HEK293 (cell line): ENCODE measurements around the gene SERINC4.

Source experiments
- ATF2 ChIP-seq: fragments of 450-650 bp; formaldehyde crosslinking; IDR thresholded peaks from 2 replicates; pipeline ENCODE4 v1.5.1; 2016; ENCODE audit warnings: missing biosample characterization, missing genetic modification characterization, low read depth
- BCL11A ChIP-seq: fragments of 450-650 bp; formaldehyde crosslinking; IDR thresholded peaks from 2 replicates; pipeline ENCODE4 v1.5.1; 2016; ENCODE audit warnings: low read depth, missing biosample characterization, missing genetic modification characterization
- BCL6B ChIP-seq: fragments of 450-650 bp; formaldehyde crosslinking; IDR thresholded peaks from 2 replicates; pipeline ENCODE4 v1.5.1; 2017; ENCODE audit warnings: missing biosample characterization, missing genetic modification characterization
- HOXA7 ChIP-seq: sonication (generic); formaldehyde crosslinking; IDR thresholded peaks from 2 replicates; pipeline ENCODE4 v1.8.1; 2022; ENCODE audit warnings: missing genetic modification reagents, borderline replicate concordance
- KLF17 ChIP-seq: fragments of 450-650 bp; formaldehyde crosslinking; IDR thresholded peaks from 2 replicates; pipeline ENCODE4 v1.5.1; 2016; ENCODE audit warnings: missing biosample characterization, missing genetic modification characterization
- OVOL3 ChIP-seq: fragments of 450-650 bp; formaldehyde crosslinking; IDR thresholded peaks from 2 replicates; pipeline ENCODE4 v1.5.1; 2016; ENCODE audit warnings: missing biosample characterization, missing genetic modification characterization
- SALL2 ChIP-seq: fragments of 450-650 bp; formaldehyde crosslinking; IDR thresholded peaks from 2 replicates; pipeline ENCODE4 v1.5.0; 2017; ENCODE audit warnings: missing biosample characterization, mild to moderate bottlenecking, missing genetic modification characterization, borderline replicate concordance
- SCRT2 ChIP-seq: fragments of 450-650 bp; formaldehyde crosslinking; IDR thresholded peaks from 2 replicates; pipeline ENCODE4 v1.5.1; 2016; ENCODE audit warnings: missing biosample characterization, missing genetic modification characterization
- SP3 ChIP-seq: fragments of 450-650 bp; formaldehyde crosslinking; IDR thresholded peaks from 2 replicates; pipeline ENCODE4 v1.5.1; 2016; ENCODE audit warnings: missing biosample characterization, missing genetic modification characterization
- ZBTB1 ChIP-seq: fragments of 450-650 bp; formaldehyde crosslinking; IDR thresholded peaks from 2 replicates; pipeline ENCODE4 v1.5.1; 2016; ENCODE audit warnings: missing biosample characterization, missing genetic modification characterization
- ZBTB10 ChIP-seq: fragments of 450-650 bp; formaldehyde crosslinking; IDR thresholded peaks from 2 replicates; pipeline ENCODE4 v1.5.1; 2016; ENCODE audit warnings: missing biosample characterization, missing genetic modification characterization
- ZBTB49 ChIP-seq: fragments of 450-650 bp; formaldehyde crosslinking; IDR thresholded peaks from 2 replicates; pipeline ENCODE4 v1.5.1; 2016; ENCODE audit warnings: missing biosample characterization, missing genetic modification characterization, low read depth
- ZFP3 ChIP-seq: fragments of 450-650 bp; formaldehyde crosslinking; IDR thresholded peaks from 2 replicates; pipeline ENCODE4 v1.5.1; 2016; ENCODE audit warnings: low read depth, missing biosample characterization, missing genetic modification characterization
- ZNF148 ChIP-seq: fragments of 450-650 bp; formaldehyde crosslinking; IDR thresholded peaks from 2 replicates; pipeline ENCODE4 v1.5.0; 2017; ENCODE audit warnings: missing biosample characterization, missing genetic modification characterization, borderline replicate concordance
- ZNF501 ChIP-seq: fragments of 450-650 bp; formaldehyde crosslinking; IDR thresholded peaks from 2 replicates; pipeline ENCODE4 v1.5.1; 2016; ENCODE audit warnings: missing biosample characterization, missing genetic modification characterization
- ZNF530 ChIP-seq: fragments of 450-650 bp; formaldehyde crosslinking; IDR thresholded peaks from 2 replicates; pipeline ENCODE4 v1.5.1; 2016; ENCODE audit warnings: low read depth, missing biosample characterization, missing genetic modification characterization
- ZNF555 ChIP-seq: fragments of 450-650 bp; formaldehyde crosslinking; conservative IDR thresholded peaks from 2 replicates; pipeline ENCODE4 v1.5.1; 2017; ENCODE audit warnings: missing biosample characterization, mild to moderate bottlenecking, missing genetic modification characterization, inconsistent platforms
- ZNF561 ChIP-seq: fragments of 450-650 bp; IDR thresholded peaks from 2 replicates; pipeline ENCODE4 v1.5.1; 2018; ENCODE audit warnings: missing biosample characterization, missing genetic modification characterization, borderline replicate concordance
- ZNF621 ChIP-seq: fragments of 450-650 bp; formaldehyde crosslinking; IDR thresholded peaks from 2 replicates; pipeline ENCODE4 v1.5.1; 2017; ENCODE audit warnings: missing biosample characterization, missing genetic modification characterization
- ZNF658 ChIP-seq: fragments of 450-650 bp; formaldehyde crosslinking; IDR thresholded peaks from 2 replicates; pipeline ENCODE4; 2016; ENCODE audit warnings: missing biosample characterization, missing genetic modification characterization
- ZNF76 ChIP-seq: fragments of 450-650 bp; formaldehyde crosslinking; IDR thresholded peaks from 2 replicates; pipeline ENCODE4; 2016; ENCODE audit warnings: low read depth, missing biosample characterization, missing genetic modification characterization, borderline replicate concordance
- ZNF768 ChIP-seq: fragments of 450-650 bp; formaldehyde crosslinking; IDR thresholded peaks from 2 replicates; pipeline ENCODE4 v1.5.1; 2018; ENCODE audit warnings: missing biosample characterization, mild to moderate bottlenecking, missing genetic modification characterization
- ZNF777 ChIP-seq: fragments of 450-650 bp; formaldehyde crosslinking; IDR thresholded peaks from 2 replicates; pipeline ENCODE4 v1.5.1; 2017; ENCODE audit warnings: missing biosample characterization, missing genetic modification characterization, borderline replicate concordance
- ZNF785 ChIP-seq: fragments of 450-650 bp; formaldehyde crosslinking; IDR thresholded peaks from 2 replicates; pipeline ENCODE4 v1.5.1; 2016; ENCODE audit warnings: missing biosample characterization, missing genetic modification characterization
- ZNF837 ChIP-seq: fragments of 450-650 bp; formaldehyde crosslinking; IDR thresholded peaks from 2 replicates; pipeline ENCODE4 v1.5.1; 2016; ENCODE audit warnings: missing biosample characterization, missing genetic modification characterization
- ZNF843 ChIP-seq: fragments of 450-650 bp; formaldehyde crosslinking; IDR thresholded peaks from 2 replicates; pipeline ENCODE4 v1.5.1; 2016; ENCODE audit warnings: missing biosample characterization, missing genetic modification characterization
- ZSCAN23 ChIP-seq: fragments of 450-650 bp; formaldehyde crosslinking; IDR thresholded peaks from 2 replicates; pipeline ENCODE4 v1.5.1; 2016; ENCODE audit warnings: missing biosample characterization, missing genetic modification characterization

The SERINC4 gene

GRCh38 chr15:43777267-43777914 is 22.6 kb downstream of the SERINC4 start (continued):
- TF ChIP-seq ZNF501 (tag by site-specific recombination) (0 out of 2 replicates have a peak, but pooled peaks have one; percentile 29), KLF17 (tag by site-specific recombination) (no peak), BCL11A (tag by site-specific recombination) (no peak), SCRT2 (tag by site-specific recombination) (no peak), ZNF658 (tag by site-specific recombination) (no peak), ZNF148 (tag by site-specific recombination) (no peak), ZNF76 (tag by site-specific recombination) (no peak), SALL2 (tag by site-specific recombination) (no peak), ZBTB1 (no peak), ZNF837 (tag by site-specific recombination) (no peak), ZNF768 (tag by site-specific recombination) (no peak), ZBTB10 (tag by site-specific recombination) (peak; percentile 39; the same call in 1 of the 2 replicates), ZSCAN23 (tag by site-specific recombination) (no peak), HOXA7 (CRISPR knock-in tag) (no peak), SP3 (no peak; the same call in 1 of the 2 replicates), BCL6B (no peak), ATF2 (tag by site-specific recombination) (no peak), ZNF555 (tag by site-specific recombination) (no peak), ZFP3 (tag by site-specific recombination) (no peak), ZNF843 (tag by site-specific recombination) (peak; percentile 51; the same call in 1 of the 2 replicates), ZNF621 (tag by site-specific recombination) (no peak), ZNF530 (tag by site-specific recombination) (no peak), ZNF561 (no peak; the same call in 1 of the 2 replicates), ZNF777 (tag by site-specific recombination) (no peak), ZBTB49 (tag by site-specific recombination) (no peak), ZNF785 (tag by site-specific recombination) (no peak; the same call in 1 of the 2 replicates), OVOL3 (tag by site-specific recombination) (no peak)
